Mesendoderm (in vitro differentiated cells): ENCODE data around the gene MYO1B.
A peak's percentile ranks its signal among the peaks of the same experiment; 100 is the strongest.

Source experiments
- DNase-seq: peaks from one replicate; pipeline ENCODE4 v3.0.0; 2013
- H2AK5ac ChIP-seq: 2 replicates; pipeline ENCODE4 v1.6.1; 2013; ENCODE audit warnings: low read length, inconsistent platforms
- H2BK120ac ChIP-seq: 2 replicates; pipeline ENCODE4 v1.6.1; 2013; ENCODE audit warnings: low read depth, mild to moderate bottlenecking, low read length, moderate library complexity, mixed read lengths
- H2BK15ac ChIP-seq: replicated peaks from 2 replicates; pipeline ENCODE4 v1.6.1; 2013; ENCODE audit warnings: low read depth, mild to moderate bottlenecking, moderate library complexity
- H2BK5ac ChIP-seq: 2 replicates; pipeline ENCODE4 v1.6.1; 2013; ENCODE audit warnings: low read length, inconsistent platforms
- H3K18ac ChIP-seq: 2 replicates; pipeline ENCODE4 v1.6.1; 2013; ENCODE audit warnings: mild to moderate bottlenecking, low read length, mixed read lengths
- H3K23ac ChIP-seq: one replicate; pipeline ENCODE4 v1.6.1; 2013; ENCODE audit warnings: low read length
- H3K27ac ChIP-seq: 2 replicates; pipeline ENCODE4 v1.5.1; 2013; ENCODE audit warnings: low read depth, mild to moderate bottlenecking, inconsistent platforms, low read length, moderate library complexity
- H3K27me3 ChIP-seq: 2 replicates; pipeline ENCODE4 v1.6.1; 2013; ENCODE audit warnings: low read length, control low read depth, mild to moderate bottlenecking, inconsistent platforms; ENCODE audit not compliant: insufficient read depth, poor library complexity
- H3K36me3 ChIP-seq: 2 replicates; pipeline ENCODE4 v1.6.1; 2013; ENCODE audit warnings: low read length, inconsistent platforms; ENCODE audit not compliant: control insufficient read depth, insufficient read depth
- H3K4ac ChIP-seq: one replicate; pipeline ENCODE4 v1.6.1; 2013; ENCODE audit warnings: low read depth, mild to moderate bottlenecking, low read length, moderate library complexity
- H3K4me1 ChIP-seq: 2 replicates; pipeline ENCODE4 v1.6.1; 2013; ENCODE audit warnings: low read depth, low read length, inconsistent platforms; ENCODE audit not compliant: control insufficient read depth
- H3K4me2 ChIP-seq: 2 replicates; pipeline ENCODE4 v1.6.1; 2013; ENCODE audit warnings: low read length
- H3K4me3 ChIP-seq: 2 replicates; pipeline ENCODE4 v1.5.1; 2013; ENCODE audit warnings: mild to moderate bottlenecking, low read length
- H3K56ac ChIP-seq: one replicate; pipeline ENCODE4 v1.6.1; 2013; ENCODE audit warnings: low read length
- H3K79me1 ChIP-seq: 2 replicates; pipeline ENCODE4 v1.6.1; 2013; ENCODE audit warnings: low read length, inconsistent platforms
- H3K79me2 ChIP-seq: 2 replicates; pipeline ENCODE4 v1.6.1; 2013; ENCODE audit warnings: mild to moderate bottlenecking, low read length; ENCODE audit not compliant: control insufficient read depth, insufficient read depth
- H3K9ac ChIP-seq: 2 replicates; pipeline ENCODE4 v1.6.1; 2013; ENCODE audit warnings: low read length, inconsistent platforms
- H4K5ac ChIP-seq: one replicate; pipeline ENCODE4 v1.6.1; 2013; ENCODE audit warnings: low read length
- H4K8ac ChIP-seq: one replicate; pipeline ENCODE4 v1.6.1; 2013; ENCODE audit warnings: low read depth, mild to moderate bottlenecking, control low read depth, low read length, moderate library complexity
- WGBS: extraction: QIAGEN DNeasy Blood & Tissue Kit; methylation state at CpG from one replicate; pipeline ENCODE4 v1.1.7; 2013; ENCODE audit warnings: low lambda C conversion rate, missing lambda C conversion rate; ENCODE audit not compliant: insufficient coverage; ENCODE audit errors: extremely low coverage; 5-methylcytosine and 5-hydroxymethylcytosine counted together

The MYO1B gene

GRCh38 chr2:191291471-191291870 is 46.3 kb downstream of the MYO1B start:
- H3K4me3 ChIP-seq: no peak overlapping the region
- no peaks in the 10 kb centered on the region for H3K27me3 ChIP-seq
- H3K4me1 ChIP-seq: peaks cover 14% of the 10 kb centered on the region
- H3K18ac ChIP-seq: no peak overlapping the region
- H2BK120ac ChIP-seq: no peak overlapping the region
- H3K4ac ChIP-seq: no peak overlapping the region
- H3K36me3 ChIP-seq: no peaks in the 10 kb centered on the region
- H2BK15ac ChIP-seq: no peak overlapping the region
- H2AK5ac ChIP-seq: no peak overlapping the region
- no peak overlapping the region for H3K23ac ChIP-seq
- no peak overlapping the region for H2BK5ac ChIP-seq
- H3K56ac ChIP-seq: peak overlapping the region; percentile 32
- no peak overlapping the region for H4K5ac ChIP-seq
- no peak overlapping the region for H3K27ac ChIP-seq
- H3K79me2 ChIP-seq: peaks cover 18% of the 10 kb centered on the region
- DNase-seq: no peak
- H4K8ac ChIP-seq: no peak overlapping the region
- peaks cover 13% of the 10 kb centered on the region for H3K79me1 ChIP-seq
- no peak overlapping the region for H3K9ac ChIP-seq
- no CpG with 5 or more reads among the region's 2 CpGs for WGBS
- no peak overlapping the region for H3K4me2 ChIP-seq

- Histone ChIP-seq H3K23ac (no peak overlapping the region), H3K79me2 (peaks cover 17% of the 10 kb centered on the region), H3K4me1 (peaks cover 14% of the 10 kb centered on the region), H3K27me3 (no peaks in the 10 kb centered on the region), H2BK15ac (no peak overlapping the region), H2AK5ac (peak overlapping the region; percentile 59), H3K18ac (no peak overlapping the region), H3K79me1 (peaks cover 15% of the 10 kb centered on the region), H3K56ac (peak overlapping the region; percentile 37), H4K5ac (no peak overlapping the region), H2BK5ac (peak overlapping the region; percentile 7), H3K36me3 (no peaks in the 10 kb centered on the region), H3K9ac (no peak overlapping the region), H2BK120ac (no peak overlapping the region), H3K4me3 (no peak overlapping the region), H3K27ac (no peak overlapping the region), H4K8ac (no peak overlapping the region), H3K4ac (no peak overlapping the region), H3K4me2 (no peak overlapping the region)
- peak; percentile 74 for DNase-seq
These were observed 47.7 kb downstream of the MYO1B start for GRCh38 chr2:191292869-191293268.

GRCh38 chr2:191295088-191295487 is 49.9 kb downstream of the MYO1B start:
- Histone ChIP-seq H3K27ac (no peak overlapping the region), H2AK5ac (no peak overlapping the region), H3K36me3 (no peaks in the 10 kb centered on the region), H3K9ac (no peak overlapping the region), H2BK5ac (no peak overlapping the region), H3K4ac (no peak overlapping the region), H2BK15ac (no peak overlapping the region), H3K56ac (no peak overlapping the region), H3K4me3 (no peak overlapping the region), H3K27me3 (no peaks in the 10 kb centered on the region), H3K23ac (no peak overlapping the region), H4K8ac (no peak overlapping the region), H3K18ac (no peak overlapping the region), H2BK120ac (no peak overlapping the region), H3K79me1 (peaks cover 17% of the 10 kb centered on the region), H3K4me2 (no peak overlapping the region), H4K5ac (no peak overlapping the region), H3K79me2 (peaks cover 12% of the 10 kb centered on the region), H3K4me1 (peaks cover 14% of the 10 kb centered on the region)
- WGBS: no CpG with 5 or more reads among the region's 3 CpGs
- DNase-seq: no peak

DNA sequence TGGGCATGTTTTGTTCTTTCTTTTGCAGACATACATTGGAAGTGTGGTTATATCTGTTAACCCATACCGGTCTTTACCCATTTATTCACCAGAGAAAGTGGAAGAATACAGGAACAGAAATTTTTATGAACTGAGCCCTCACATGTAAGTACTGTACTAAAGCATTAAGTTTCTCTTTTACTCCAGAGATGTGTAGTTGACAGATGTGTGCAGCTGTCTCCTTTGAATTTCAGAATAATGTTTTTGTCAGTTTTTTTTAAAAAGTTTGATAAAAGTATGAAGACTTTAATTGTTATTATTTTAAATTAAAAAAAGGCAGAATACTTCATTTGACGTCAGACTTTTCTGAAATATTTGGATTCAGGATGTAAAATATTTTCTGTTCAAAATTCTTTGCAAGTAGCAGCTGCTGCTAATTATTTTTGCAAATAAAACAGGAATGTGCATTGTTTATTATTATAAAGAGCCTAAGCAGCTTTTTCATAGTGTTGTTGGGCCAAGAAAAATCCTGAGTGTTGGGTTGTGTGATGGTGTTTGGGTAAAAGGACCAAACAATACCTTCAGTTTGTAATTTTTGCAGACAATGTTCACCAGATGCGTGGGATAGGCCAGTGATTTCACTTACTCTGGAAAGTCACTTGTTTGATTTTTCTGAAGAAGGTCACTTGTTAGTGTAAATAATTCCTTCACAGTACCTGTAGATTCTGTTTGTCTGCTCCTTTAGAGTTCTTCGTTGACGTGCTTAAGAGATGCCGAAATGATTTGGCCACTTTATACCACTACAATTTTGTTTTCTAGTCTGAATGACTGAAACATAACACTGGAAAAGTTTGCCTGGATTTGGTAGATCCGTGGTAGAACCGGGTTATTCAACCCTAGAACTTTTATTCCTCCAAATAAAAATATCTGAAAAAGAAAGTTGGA is 51.1 kb downstream of the MYO1B start:
- no peak overlapping the region for H3K4me2 ChIP-seq
- peaks cover 11% of the 10 kb centered on the region for H3K79me2 ChIP-seq
- H3K27ac ChIP-seq: no peak overlapping the region
- no peak overlapping the region for H3K9ac ChIP-seq
- no CpG with 5 or more reads among the region's 8 CpGs for WGBS
- H2BK5ac ChIP-seq: no peak overlapping the region
- no peak overlapping the region for H3K4me3 ChIP-seq
- H4K8ac ChIP-seq: no peak overlapping the region
- no peak overlapping the region for H3K4ac ChIP-seq
- no peak overlapping the region for H2BK15ac ChIP-seq
- no peak overlapping the region for H4K5ac ChIP-seq
- H3K36me3 ChIP-seq: no peaks in the 10 kb centered on the region
- DNase-seq: no peak
- H2BK120ac ChIP-seq: no peak overlapping the region
- H3K79me1 ChIP-seq: peaks cover 15% of the 10 kb centered on the region
- no peak overlapping the region for H3K56ac ChIP-seq
- no peak overlapping the region for H3K18ac ChIP-seq
- H3K27me3 ChIP-seq: no peaks in the 10 kb centered on the region
- H3K4me1 ChIP-seq: peaks cover 11% of the 10 kb centered on the region
- no peak overlapping the region for H2AK5ac ChIP-seq
- no peak overlapping the region for H3K23ac ChIP-seq

DNA sequence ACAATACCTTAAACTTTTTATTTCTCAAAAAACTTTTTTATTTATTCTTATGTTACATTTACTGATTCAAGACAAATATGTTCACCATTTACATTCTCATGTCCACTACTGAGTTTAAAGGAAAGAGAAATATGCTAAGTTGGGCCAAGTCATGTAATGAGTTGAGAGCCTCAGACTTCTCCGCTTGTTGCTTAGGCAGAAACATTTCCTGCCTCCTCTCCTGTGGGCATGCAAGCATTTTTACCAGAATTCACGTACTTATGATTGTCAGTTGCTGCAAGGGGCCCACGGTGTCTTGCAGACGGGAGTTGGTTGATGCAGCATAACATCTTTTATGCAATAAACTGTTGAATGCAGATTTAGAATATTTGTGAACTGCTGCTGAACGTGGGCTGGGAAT is 51.8 kb downstream of the MYO1B start:
- WGBS: no CpG with 5 or more reads among the region's 5 CpGs
- DNase-seq: no peak
- Histone ChIP-seq H3K23ac (no peak overlapping the region), H2AK5ac (no peak overlapping the region), H3K9ac (no peak overlapping the region), H3K56ac (no peak overlapping the region), H3K36me3 (no peaks in the 10 kb centered on the region), H3K18ac (no peak overlapping the region), H3K27ac (no peak overlapping the region), H2BK120ac (no peak overlapping the region), H3K4me3 (no peak overlapping the region), H3K79me2 (peaks cover 8% of the 10 kb centered on the region), H4K5ac (no peak overlapping the region), H4K8ac (no peak overlapping the region), H3K4ac (no peak overlapping the region), H2BK5ac (no peak overlapping the region), H3K4me1 (peaks cover 7% of the 10 kb centered on the region), H3K79me1 (peaks cover 14% of the 10 kb centered on the region), H3K4me2 (no peak overlapping the region), H3K27me3 (no peaks in the 10 kb centered on the region), H2BK15ac (no peak overlapping the region)

- Histone ChIP-seq H2BK5ac (no peak overlapping the region), H3K79me2 (peaks cover 5% of the 10 kb centered on the region), H3K9ac (no peak overlapping the region), H3K23ac (no peak overlapping the region), H3K27me3 (no peaks in the 10 kb centered on the region), H2AK5ac (no peak overlapping the region), H3K27ac (no peak overlapping the region), H2BK15ac (no peak overlapping the region), H3K4me2 (no peak overlapping the region), H3K4me1 (no peaks in the 10 kb centered on the region), H3K18ac (no peak overlapping the region), H3K36me3 (no peaks in the 10 kb centered on the region), H3K4me3 (no peak overlapping the region), H2BK120ac (no peak overlapping the region), H4K5ac (no peak overlapping the region), H4K8ac (no peak overlapping the region), H3K56ac (no peak overlapping the region), H3K4ac (no peak overlapping the region), H3K79me1 (peaks cover 14% of the 10 kb centered on the region)
- WGBS: no CpG with 5 or more reads among the region's 2 CpGs
- no peak for DNase-seq
These were observed 53.1 kb downstream of the MYO1B start for GRCh38 chr2:191298306-191298705.
